ENCODE measurements around the gene TSPYL1.
"Not testable (repeated sequence)": the region's sequence is repeated elsewhere in the genome, so short reads cannot be mapped to it uniquely, and the experiment has no call there.

The TSPYL1 gene

DNA sequence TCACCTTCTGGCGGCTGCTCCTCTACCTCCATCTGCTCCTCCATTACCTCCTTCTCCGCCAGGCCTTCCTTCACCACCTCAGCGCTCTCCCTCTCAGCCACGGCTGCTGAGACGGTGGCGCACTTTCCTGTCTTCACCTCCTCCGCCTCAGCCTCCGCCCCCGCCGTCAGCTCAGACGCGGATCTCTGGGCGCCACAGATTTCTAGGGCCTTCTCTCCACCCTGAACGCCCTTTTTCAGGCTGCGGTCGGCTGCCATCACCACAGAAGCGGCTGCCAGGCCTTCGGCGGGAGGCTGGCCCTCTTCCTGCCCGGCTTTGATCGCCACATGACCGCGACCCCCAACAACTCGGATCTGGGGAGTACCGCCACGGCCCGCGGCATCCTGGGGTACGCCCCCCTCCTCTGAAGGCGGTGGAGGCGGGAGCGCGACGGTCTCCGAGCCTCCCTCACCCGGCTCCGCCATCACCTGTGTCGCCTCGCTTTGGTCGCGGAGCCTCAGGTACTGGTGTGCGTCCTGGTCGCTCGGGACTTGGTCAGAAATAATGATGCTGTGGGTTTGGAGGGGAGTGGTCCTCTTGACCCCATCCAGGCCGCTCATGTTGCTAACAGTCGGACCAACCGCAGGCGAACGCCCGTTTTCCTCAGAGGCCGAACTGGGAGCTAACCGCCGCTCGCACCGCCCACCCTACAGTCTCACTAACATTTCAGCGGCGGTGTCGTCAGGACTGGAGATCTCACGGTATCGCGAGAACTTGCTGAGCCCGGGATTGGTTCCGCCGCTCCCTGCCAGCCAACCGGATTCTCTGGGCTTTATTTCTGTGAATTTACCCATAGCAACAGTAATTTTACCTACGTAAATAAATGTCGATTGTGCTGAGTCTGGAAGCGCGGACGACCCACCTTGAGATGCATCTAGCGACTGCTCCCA, at the start of gene TSPYL1:
TSPYL1 (minus strand) TSS at position 699 of the 929 bp plus-strand sequence; CDS start at position 599, 100 bp downstream.
- peak; percentile 71 to 87 (median 78) for DNase-seq

DNA sequence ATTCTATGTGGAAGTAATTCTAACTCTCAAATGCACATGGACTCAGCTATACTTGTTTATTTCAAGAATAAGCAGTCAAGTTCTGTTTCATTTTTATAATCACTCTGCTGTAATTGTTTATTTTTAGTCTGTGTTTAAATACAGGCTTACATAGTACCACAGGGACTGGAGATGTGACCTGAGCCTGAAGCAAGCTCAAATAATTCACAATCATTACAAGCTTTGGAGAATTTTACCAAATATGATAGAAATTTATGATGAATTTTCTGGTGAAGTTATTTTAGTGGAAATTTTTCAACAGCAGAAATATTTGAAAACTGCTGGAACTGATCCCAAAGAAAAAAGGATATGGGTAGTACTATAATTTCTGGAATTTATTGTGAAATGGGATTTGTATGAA, 49.4 kb upstream of the TSPYL1 start:
- no peak for DNase-seq

DNA sequence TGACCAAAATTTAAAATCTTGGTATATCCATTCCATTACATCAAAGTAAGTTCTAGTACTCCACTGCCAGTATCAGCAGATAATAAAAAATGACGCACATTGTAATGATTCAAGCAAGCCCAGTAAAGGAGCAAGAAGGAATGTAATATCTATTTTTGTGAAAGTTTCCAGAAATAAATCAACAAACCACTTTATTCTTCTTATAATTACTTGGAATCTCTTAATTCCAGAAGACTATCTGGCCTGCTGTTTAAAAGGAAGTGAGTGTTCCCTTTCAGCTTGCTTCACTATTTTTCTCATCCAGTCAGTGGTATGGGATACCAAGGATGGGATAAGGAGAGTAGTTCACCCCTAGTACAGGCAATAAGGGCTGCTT, 48.8 kb upstream of the TSPYL1 start:
- no peak for DNase-seq

DNA sequence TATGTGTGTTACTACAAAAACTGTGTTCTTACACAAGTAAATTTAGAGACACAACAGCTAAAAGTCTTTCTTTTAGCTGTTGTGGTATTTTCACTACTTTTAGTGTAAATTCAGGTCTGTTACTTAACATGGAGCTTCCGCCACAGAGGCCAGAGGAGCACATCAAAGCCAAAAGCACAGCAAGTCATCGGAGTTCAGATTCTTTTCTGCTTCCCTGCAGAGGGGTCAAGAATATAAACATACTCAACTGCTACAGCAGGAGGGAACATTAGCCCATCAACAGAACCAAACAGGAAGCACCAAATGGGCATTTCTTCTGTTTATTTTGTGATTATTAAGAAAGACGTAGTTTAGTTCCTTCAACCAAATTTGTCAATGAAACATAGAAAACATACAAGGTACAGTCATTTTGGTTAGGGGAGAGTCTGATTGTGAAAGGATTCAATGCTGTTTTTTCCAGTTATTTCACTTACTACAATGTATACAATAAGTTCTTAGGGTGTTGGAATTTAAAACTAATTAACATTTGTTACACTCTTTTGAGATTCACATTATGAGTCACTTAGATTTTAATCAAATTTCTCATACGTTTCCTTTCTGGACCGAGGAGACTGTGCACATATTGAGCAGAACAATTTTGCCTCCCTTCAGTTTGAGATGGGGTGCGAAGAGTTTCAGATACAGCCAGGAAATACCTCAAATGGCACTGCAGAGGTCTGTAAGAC, 48.2 kb upstream of the TSPYL1 start:
- DNase-seq, result no peak

DNA sequence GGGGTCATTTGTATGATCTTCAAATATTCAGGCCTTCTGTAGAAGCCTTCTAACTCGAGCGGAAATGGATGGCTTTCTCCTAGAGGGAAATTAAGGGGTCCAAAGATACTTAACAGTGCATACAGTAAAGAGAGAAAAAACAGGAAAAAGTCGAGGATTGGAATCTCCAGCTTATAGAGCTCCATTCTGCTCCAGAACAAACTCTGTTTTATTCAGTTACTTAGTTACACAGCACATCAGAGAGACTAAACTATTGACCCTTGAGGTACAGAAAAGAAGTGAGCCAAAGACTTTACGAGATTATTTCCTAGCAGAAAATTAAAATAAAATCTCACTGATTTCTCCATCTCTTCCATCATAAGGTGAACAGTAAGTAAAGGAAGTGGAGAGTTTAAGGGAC, 47.3 kb upstream of the TSPYL1 start:
- no peak for DNase-seq

DNA sequence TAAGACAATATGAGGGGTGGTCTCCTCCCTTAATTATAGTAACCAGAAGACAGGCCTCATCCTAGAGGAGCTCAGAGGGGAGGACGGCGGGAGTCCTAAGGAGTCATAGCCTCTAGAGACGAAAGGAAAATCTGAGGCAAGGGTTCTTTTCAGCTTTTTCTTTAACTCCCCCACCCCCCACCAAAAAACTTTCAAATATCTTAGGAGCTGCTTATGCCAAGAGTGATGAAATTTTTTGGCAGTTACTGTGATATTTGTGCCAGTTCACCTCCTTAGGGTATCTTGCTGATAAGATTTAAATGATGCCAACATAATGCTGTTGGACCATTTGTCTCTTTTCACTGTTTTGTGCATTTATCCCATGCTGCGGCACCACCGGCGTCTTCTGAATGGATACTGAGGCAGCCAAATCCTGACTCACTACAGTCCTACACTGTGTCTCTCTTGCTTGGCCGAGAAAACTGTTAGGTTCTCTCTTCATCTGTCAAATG, 46.5 kb upstream of the TSPYL1 start:
- no peak for DNase-seq

DNA sequence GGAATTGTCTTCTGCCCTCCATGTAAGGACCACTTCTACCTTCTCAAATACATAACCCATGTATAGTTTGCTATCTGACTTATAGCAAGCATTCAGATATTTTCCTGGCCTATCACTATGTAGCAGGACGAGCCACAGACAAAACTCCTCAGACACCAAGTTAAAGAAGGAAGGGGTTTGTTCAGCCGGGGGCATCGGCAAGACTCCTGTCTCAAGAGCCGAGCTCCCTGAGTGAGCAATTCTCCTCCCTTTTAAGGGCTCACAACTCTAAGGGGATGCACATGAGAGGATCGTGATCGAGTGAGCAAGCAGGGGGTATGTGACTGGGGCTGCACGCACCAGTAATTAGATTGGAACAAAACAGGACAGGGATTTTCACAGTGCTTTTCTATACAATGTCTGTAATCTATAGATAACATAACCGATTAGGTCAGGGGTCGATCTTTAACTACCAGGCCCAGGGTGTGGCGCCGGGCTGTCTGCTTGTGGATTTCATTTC, 46.0 kb upstream of the TSPYL1 start:
- not testable (repeated sequence) for DNase-seq

DNA sequence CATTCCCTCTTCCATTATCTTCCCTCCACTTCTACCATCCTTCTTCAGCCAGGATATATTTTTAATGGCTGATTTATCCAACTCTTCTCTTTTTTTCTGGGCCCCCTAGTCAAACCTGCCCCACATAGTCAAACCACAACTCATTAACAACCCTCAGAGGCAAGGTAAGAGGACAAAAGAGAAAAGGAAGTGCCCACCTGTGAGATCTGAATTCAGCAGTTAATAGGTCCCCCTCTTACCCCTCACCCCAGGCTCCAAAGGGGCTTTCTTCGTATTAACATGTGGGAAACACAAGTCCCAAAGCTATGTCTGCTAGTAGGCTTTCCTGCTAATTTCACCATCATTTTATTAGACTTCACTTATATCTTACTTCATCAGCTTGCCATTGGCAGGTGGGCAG, 44.1 kb upstream of the TSPYL1 start:
- DNase-seq, result no peak

DNA sequence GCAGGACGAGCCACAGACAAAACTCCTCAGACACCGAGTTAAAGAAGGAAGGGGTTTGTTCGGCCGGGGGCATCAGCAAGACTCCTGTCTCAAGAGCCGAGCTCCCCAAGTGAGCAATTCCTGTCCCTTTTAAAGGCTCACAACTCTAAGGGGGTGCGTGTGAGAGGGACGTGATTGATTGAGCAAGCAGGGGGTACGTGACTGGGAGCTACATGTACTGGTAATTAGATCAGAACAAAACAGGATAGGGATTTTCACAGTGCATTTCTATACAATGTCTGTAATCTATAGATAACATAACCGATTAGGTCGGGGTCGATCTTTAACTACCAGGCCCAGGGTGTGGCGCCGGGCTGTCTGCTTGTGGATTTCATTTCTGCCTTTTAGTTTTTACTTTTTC, 42.2 kb upstream of the TSPYL1 start:
- not testable (repeated sequence) for DNase-seq

DNA sequence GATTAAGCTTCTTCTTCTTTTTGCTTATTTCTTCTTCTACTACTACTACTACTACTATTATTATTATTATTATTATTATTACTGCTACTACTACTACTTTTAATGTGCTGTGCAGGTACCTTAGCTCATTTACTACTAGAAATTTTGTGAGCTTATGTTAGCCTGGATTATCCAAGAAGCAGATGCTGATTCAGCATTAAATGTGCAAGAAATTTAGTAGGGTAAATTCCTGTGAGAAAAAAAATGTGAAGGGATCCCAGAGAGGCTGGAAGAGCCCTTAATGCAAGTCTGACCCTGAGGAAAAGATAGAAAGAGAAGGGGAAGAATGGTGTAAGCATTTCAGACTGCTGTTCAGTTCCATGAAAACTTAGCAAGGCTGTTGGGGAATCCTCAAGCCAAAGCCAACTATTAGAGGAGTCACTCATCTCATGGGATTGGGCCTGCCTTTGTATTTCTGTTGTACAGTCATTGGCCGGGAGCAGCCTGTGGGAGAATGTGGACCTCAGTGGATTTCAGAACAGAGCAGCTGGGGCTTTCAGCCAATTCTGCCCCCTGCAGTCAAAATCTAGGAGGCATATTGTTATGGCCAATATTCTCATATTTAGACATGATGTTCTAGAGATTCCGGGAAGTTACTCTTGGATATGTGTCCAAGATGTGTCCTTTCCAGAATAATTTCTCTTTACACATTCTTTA, 37.2 kb upstream of the TSPYL1 start:
- DNase-seq, result no peak

DNA sequence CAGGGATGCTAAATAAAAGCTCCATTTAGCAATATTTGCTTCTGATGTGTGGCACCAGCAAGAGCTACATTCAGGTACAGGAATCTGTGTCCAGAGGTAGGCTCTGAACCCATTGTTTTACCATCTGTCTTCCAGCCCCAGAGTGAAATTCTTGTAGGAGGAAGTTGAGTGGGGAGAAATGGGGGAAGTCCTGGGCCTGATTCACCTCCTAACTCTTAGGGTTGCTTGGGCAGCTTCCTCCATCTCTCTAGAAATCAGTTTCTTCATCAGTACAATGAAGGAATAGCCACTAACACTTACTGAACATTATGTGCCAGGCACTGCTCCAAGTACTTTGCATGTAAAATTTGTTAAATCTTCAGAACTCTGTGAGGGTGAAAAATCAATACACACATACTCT, 35.1 kb upstream of the TSPYL1 start:
- no peak for DNase-seq

DNA sequence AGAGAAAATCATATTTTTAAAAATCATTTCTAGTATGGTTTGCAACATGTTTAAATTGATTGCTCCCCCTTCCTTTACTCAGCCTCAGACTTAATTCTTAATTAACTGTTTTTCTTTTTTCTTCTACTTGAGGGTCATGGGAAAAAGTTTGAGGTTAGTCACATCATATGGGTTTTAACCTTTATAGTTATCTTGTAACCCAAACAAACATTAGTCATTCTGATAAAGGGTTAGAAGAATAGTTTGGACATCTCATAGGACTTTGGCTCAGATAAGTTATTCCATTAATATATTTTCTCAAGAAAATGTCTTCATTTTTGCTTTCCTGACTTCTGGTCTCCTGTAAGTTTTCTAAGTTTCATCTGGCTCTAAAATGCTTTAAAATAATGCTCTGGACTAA, 34.5 kb upstream of the TSPYL1 start:
- DNase-seq, result no peak

DNA sequence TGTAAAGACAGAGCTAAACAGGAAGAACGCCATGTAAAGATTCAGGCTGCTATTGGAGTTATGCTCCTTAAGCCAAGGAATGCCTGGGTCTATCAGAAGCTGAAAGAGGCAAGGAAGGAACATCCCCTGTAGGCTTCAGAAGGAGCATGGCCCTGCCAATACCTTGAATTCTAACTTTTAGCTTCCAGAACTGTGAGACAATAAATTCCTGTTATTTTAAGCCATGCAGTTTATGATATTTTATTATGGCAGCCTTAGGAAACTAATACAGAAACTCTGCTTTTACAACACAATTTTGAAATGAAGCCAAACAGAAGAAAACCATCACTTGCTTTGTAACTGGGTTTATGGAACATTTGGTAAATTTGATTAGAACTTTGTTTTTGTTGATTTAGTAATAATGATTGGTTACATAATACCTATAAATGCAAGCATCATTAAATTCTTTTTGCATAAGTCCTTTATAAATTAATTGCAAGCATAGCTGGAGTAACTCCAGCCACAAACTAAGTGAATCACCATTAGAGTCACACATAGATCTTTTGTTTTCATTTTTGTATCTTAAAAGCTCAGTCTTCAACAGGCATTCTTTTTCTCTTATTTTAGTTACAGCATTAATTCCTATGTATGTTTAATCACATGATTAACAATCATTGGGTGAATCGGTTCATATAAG, 33.5 kb upstream of the TSPYL1 start:
- no peak for DNase-seq

DNA sequence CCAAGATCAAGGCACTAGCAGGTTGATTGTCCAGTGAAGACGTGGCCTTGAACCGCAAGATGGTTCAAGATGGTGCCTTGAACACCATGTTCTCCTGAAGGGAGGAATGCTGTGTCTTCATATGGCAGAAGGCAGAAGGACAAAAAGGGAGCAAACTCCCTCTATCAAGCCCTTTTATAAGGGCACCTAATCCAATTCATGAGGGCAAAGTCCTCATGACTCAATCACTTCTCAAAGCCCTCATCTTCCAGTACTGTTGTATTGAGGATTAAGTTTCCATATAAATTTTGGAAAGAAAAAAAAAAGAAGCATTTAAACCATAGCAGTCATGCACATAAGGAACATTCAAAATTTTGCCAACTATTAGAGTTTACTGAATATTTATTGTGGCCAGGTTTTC, 29.9 kb upstream of the TSPYL1 start:
- no peak for DNase-seq

DNA sequence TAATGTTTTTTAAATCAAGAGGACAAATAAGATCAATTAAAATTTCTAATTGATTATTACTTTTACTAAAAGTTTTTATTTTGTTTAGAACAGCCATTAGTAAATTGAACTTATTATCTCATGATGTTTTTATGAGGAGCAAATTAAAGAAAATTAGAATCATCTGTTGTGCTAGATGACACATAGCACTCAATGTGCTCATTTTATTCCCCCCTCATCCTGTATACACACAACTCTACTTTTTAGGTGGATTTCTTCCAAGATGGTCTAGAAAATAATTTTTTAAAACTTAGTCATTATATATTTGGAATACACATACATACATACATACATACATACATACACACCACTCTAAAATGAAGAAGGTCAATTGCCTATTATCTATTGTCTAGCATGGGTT, 29.3 kb upstream of the TSPYL1 start:
- DNase-seq, result no peak

DNA sequence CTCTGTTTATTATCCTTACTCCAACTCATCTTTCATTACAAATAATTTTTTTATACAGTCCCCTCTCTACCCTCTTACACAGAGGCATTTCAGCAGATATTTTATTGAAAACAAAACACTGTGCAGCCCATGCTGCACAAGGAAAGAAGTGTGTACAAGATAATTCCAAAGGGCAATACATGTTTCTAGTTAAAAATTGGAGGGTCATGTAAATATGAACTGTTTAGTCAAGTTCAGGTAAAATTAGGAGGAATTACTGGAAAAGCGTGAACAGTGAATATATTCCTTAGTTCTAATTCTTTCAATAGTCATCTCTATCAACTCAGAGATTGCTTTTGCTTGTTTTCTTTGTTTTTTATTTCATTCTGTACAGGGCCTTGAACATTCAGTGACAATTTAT, 27.9 kb upstream of the TSPYL1 start:
- no peak for DNase-seq

DNA sequence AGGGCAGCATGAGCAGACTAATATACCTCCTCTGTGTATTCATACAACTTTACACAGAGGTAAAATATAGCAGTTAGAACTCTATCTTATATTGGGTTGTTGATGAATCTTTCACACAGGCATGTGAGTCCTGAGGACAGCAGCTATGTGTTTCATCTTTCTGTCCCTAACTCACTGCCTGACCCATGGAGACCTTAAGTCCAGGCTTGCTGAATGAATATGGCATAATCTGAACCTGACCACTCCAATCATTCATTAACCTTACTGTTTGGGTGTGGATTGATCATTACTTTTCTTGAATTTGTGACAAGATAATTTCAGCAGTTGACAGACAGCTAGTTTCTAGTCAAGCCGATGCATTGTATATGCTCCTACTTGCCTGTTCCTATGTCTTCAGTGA, 27.3 kb upstream of the TSPYL1 start:
- DNase-seq, result no peak

DNA sequence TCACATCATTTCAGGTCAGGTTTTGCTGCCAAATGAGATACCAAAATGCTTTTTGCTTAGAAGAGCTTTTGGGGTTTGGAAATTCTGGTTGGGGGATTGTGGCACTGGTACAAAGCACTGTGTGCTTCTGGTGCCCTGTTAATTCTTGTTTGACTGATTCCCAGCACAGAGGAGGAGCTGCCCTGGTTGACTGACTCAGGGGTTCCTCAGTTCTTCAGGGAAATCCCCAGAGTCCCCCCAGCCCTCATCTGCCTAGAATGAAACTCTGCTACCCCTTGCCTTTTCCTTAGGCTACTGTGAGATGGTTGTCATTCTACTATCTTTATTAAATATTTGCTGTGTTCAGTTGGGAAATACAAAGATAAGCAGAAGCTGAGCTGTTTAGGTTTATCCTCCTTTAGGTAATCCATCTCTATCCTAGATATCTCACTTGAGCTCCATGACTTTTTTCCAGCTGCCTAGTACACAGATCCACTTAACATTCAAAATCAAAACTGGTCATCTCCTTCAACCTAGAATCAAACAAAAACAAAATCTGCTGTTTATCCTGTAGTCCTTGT, 24.9 kb upstream of the TSPYL1 start:
- no peak for DNase-seq

DNA sequence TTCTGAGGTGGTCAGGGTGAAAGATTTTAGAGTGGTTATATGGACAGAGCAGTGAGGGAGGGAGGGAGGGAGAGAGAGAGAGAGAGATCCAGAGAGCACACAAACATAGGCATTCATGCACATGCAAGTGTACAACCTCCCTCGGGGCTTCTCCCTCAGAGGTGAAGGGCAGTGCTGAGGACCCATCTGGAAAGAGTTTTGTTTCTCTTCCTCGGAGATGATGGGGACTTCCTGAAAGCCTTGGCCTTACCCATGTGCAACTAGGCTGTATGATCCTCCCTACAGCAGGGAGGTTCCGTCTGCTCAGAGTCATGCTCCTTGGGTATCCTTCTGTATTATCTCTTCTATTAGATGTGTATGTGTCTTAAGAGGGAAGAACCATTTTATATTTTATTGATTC, 21.4 kb upstream of the TSPYL1 start:
- no peak for DNase-seq

DNA sequence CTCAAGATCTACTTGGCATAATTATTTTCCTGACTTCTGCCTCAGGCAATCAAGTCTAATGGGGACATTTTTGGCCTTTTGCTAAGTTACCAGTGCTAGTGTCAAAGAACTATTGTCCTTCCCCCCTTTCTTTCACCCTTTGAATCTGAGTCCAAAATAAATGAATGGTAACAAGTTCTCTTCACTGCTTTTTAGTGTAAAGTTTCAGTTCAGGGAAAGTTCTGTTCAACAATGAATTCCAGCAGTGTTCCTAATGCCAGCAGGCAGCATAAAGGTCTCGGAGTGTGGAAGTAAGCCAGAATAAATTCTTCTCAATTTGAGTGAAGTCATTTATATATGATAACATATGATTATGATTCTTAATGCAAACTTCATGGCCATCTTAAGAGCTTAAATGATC, 20.8 kb upstream of the TSPYL1 start:
- no peak for DNase-seq

DNA sequence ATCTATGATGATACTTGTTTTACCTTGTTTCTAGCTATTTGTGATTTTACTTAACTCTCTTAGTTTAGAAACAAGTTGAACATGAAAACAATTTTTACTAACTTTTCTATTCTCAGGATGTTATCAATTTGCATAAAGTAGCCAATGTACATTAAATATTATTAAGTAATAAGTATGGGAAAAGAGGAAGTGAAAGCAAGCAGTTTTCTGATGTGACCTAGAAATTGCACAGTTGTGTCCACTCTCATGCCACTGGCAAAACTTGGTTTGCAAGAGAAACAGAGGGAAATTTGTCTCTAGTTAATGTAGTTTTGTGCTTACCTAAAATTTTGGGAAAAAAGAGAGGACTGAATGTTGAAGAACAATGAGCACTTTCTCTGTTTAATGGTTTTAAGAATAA, 19.2 kb upstream of the TSPYL1 start:
- DNase-seq, result no peak

DNA sequence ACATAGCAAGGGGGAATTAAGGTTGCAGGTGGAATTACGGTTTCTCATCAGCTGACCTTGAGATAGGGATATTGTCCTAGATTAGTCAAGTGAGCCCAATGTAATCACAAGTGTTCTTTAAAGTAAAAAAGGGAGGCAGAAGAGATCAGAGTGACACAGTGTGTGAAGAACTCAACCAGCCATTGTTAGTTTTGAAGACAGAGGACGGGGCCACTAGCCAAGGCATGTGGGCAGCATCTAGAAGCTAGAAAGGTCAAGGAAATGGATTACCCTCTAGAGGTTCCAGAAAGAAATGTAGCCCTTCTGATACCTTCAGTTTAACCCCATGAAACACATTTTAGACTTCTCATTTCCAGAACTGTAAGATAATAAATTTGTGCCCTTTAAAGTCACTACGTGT, 18.5 kb upstream of the TSPYL1 start:
- no peak for DNase-seq

All from activated naive CD4-positive, alpha-beta T cell (primary cell).